Loucy (cell line): ENCODE results near the gene DROSHA.

ENCODE experiments used
- H2AFZ ChIP-seq: fragments of 200-600 bp; sonication (generic); 2 replicates; pipeline ENCODE4 v1.6.0; 2016; ENCODE audit warnings: antibody characterized with exemption, mild to moderate bottlenecking, low read length, moderate library complexity
- H3F3A ChIP-seq: fragments of 200-600 bp; 2 replicates; pipeline ENCODE4 v1.6.0; 2016; ENCODE audit warnings: antibody characterized with exemption, low read depth, mild to moderate bottlenecking
- H3K27me3 ChIP-seq: fragments of 200-600 bp; sonication (generic); 2 replicates; pipeline ENCODE4 v1.6.1; 2014; ENCODE audit warnings: low read length, mild to moderate bottlenecking; ENCODE audit not compliant: insufficient read depth, poor library complexity, severe bottlenecking
- H3K36me3 ChIP-seq: fragments of 200-600 bp; sonication (generic); 2 replicates; pipeline ENCODE4 v1.6.1; 2016; ENCODE audit warnings: low read length; ENCODE audit not compliant: insufficient read depth
- H3K4me1 ChIP-seq: fragments of 200-600 bp; sonication (generic); 2 replicates; pipeline ENCODE4 v1.5.1; 2014; ENCODE audit warnings: low read length, mild to moderate bottlenecking; ENCODE audit not compliant: insufficient read depth, poor library complexity, severe bottlenecking
- H3K4me2 ChIP-seq: fragments of 200-600 bp; sonication (generic); 2 replicates; pipeline ENCODE4 v1.6.0; 2014; ENCODE audit warnings: antibody characterized with exemption, low read length, low read depth, mild to moderate bottlenecking; ENCODE audit not compliant: poor library complexity, severe bottlenecking
- H3K4me3 ChIP-seq: fragments of 200-600 bp; sonication (generic); 2 replicates; pipeline ENCODE4 v1.5.1; 2014; ENCODE audit warnings: low read length, mild to moderate bottlenecking, mixed read lengths; ENCODE audit not compliant: poor library complexity, severe bottlenecking
- H3K79me2 ChIP-seq: fragments of 200-600 bp; sonication (generic); 2 replicates; pipeline ENCODE4 v1.6.1; 2014; ENCODE audit warnings: low read length; ENCODE audit not compliant: insufficient read depth
- H3K9ac ChIP-seq: fragments of 200-600 bp; sonication (generic); 2 replicates; pipeline ENCODE4 v1.6.0; 2014; ENCODE audit warnings: mild to moderate bottlenecking, low read depth, low read length, moderate library complexity; ENCODE audit not compliant: poor library complexity, severe bottlenecking
- H3K9me2 ChIP-seq: fragments of 200-600 bp; sonication (generic); replicated peaks from 2 replicates; pipeline ENCODE4 v1.6.1; 2016; ENCODE audit warnings: low read depth, low read length, mixed read lengths
- H3K9me3 ChIP-seq: fragments of 200-600 bp; sonication (generic); 2 replicates; pipeline ENCODE4 v1.6.1; 2014; ENCODE audit warnings: mild to moderate bottlenecking, antibody characterized with exemption, low read length, low read depth; ENCODE audit not compliant: insufficient read depth
- H4K20me1 ChIP-seq: fragments of 200-600 bp; sonication (generic); 2 replicates; pipeline ENCODE4 v1.6.0; 2014; ENCODE audit warnings: antibody characterized with exemption, low read length, mild to moderate bottlenecking; ENCODE audit not compliant: insufficient read depth, poor library complexity, severe bottlenecking
- CTCF ChIP-seq: fragments of 200-600 bp; sonication (generic); conservative IDR thresholded peaks from 2 replicates; pipeline ENCODE4 v1.5.1; 2014; ENCODE audit warnings: mild to moderate bottlenecking, antibody characterized with exemption, low read length
- EZH2phosphoT487 ChIP-seq: fragments of 200-600 bp; IDR thresholded peaks from 2 replicates; pipeline ENCODE4 v1.6.1; 2018; ENCODE audit warnings: antibody characterized with exemption, mild to moderate bottlenecking, moderate library complexity, borderline replicate concordance

Gene DROSHA, protein sequence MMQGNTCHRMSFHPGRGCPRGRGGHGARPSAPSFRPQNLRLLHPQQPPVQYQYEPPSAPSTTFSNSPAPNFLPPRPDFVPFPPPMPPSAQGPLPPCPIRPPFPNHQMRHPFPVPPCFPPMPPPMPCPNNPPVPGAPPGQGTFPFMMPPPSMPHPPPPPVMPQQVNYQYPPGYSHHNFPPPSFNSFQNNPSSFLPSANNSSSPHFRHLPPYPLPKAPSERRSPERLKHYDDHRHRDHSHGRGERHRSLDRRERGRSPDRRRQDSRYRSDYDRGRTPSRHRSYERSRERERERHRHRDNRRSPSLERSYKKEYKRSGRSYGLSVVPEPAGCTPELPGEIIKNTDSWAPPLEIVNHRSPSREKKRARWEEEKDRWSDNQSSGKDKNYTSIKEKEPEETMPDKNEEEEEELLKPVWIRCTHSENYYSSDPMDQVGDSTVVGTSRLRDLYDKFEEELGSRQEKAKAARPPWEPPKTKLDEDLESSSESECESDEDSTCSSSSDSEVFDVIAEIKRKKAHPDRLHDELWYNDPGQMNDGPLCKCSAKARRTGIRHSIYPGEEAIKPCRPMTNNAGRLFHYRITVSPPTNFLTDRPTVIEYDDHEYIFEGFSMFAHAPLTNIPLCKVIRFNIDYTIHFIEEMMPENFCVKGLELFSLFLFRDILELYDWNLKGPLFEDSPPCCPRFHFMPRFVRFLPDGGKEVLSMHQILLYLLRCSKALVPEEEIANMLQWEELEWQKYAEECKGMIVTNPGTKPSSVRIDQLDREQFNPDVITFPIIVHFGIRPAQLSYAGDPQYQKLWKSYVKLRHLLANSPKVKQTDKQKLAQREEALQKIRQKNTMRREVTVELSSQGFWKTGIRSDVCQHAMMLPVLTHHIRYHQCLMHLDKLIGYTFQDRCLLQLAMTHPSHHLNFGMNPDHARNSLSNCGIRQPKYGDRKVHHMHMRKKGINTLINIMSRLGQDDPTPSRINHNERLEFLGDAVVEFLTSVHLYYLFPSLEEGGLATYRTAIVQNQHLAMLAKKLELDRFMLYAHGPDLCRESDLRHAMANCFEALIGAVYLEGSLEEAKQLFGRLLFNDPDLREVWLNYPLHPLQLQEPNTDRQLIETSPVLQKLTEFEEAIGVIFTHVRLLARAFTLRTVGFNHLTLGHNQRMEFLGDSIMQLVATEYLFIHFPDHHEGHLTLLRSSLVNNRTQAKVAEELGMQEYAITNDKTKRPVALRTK (N-terminal part only)

DNA sequence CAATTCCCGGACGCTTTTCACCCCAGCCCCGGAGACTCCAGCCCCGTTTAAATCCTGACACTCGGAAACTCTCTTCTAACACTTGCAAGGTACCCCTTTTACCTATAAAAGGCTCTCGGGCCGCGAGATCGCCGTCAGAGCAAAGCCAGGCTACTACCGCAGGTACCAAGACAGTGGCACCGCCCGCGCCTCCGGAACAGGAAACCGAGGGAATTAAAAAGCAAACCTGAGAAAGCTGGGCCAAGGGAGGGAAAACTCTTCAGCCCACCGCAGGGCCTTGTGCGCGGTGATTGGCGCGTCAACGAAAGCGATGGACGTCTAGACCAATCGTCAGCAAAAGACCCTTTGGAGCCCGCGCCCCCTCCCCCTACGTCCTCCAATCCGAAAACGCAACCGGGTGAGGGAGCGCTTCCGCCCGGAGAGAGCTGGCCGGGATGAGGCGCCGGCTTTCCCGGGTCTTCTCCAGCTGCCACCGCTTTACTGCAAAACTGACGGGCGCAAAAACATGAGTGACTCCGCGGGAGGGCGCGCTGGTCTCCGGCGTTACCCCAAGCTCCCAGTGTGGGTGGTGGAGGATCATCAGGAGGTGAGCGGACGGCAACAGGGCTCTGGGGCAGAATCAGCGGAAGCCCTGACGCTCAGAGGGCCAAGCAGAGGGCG lies at the start of gene DROSHA, which contains the start of gene C5orf22:
DROSHA (minus strand) TSS at position 206 of the 660 bp plus-strand sequence. CDS start 3,034 bp downstream, outside the sequence.
C5orf22 (plus strand) TSS at position 414 of the 660 bp plus-strand sequence; CDS start at position 506, 92 bp downstream.
- Histone ChIP-seq H3K9me2 (no peaks in the 10 kb centered on the region), H4K20me1 (peaks cover 18% of the 10 kb centered on the region), H3K4me3 (peak within 1 kb of the TSS; percentile 99), H3F3A (no peaks in the 10 kb centered on the region), H3K79me2 (peaks cover 64% of the 10 kb centered on the region), H3K4me2 (peak within 1 kb of the TSS; percentile 82), H3K4me1 (peaks cover 35% of the 10 kb centered on the region), H3K27me3 (peaks cover 3% of the 10 kb centered on the region), H3K9ac (peak within 1 kb of the TSS; percentile 81), H3K9me3 (no peaks in the 10 kb centered on the region), H2AFZ (peak within 1 kb of the TSS; percentile 92), H3K36me3 (peaks cover 23% of the 10 kb centered on the region; the same call in 1 of the 2 replicates)
- TF ChIP-seq EZH2phosphoT487 (no peak), CTCF (peak; percentile 26; the same call in 1 of the 2 replicates)

GRCh38 chr5:31579558-31579957 lies 47.7 kb upstream of the DROSHA start:
- TF ChIP-seq EZH2phosphoT487 = no peak
- TF ChIP-seq CTCF = no peak
- no peaks in the 10 kb centered on the region for H3K27me3 ChIP-seq
- no peaks in the 10 kb centered on the region for H4K20me1 ChIP-seq

DNA sequence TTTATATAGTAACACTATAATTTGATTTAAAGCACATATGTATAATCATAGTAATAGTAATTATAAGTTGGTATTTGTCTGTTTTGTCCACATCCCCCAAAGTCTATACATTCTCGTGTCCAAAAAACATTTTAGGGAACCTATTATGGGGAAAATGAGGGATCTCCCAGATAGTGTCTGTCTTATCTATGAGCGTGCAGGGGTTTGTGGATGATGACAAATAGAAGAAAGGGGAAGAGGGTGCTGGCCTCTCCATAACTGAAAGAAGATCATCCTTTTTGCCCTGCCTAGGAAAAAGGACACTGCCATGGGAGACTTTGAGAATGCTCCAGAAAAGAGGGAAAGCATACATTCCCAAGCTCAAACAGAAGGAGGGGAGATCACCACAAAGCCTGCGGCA lies 45.5 kb upstream of the DROSHA start:
- Histone ChIP-seq H3K4me2 (no peak overlapping the region), H3K9ac (no peak overlapping the region), H3K36me3 (no peaks in the 10 kb centered on the region), H2AFZ (no peak overlapping the region), H3K9me2 (no peaks in the 10 kb centered on the region), H3F3A (no peaks in the 10 kb centered on the region), H3K79me2 (no peaks in the 10 kb centered on the region), H4K20me1 (no peaks in the 10 kb centered on the region), H3K4me1 (no peaks in the 10 kb centered on the region), H3K9me3 (no peaks in the 10 kb centered on the region), H3K27me3 (no peaks in the 10 kb centered on the region), H3K4me3 (no peak overlapping the region)
- no peak for TF ChIP-seq CTCF
- no peak for TF ChIP-seq EZH2phosphoT487

More at GRCh38 chr5:31579558-31579957, 47.7 kb upstream of the DROSHA start:
- Histone ChIP-seq H3K9me3 (no peaks in the 10 kb centered on the region), H3K36me3 (no peaks in the 10 kb centered on the region), H3K9ac (no peak overlapping the region), H3K4me3 (no peak overlapping the region), H2AFZ (no peak overlapping the region), H3K79me2 (no peaks in the 10 kb centered on the region), H3F3A (no peaks in the 10 kb centered on the region), H3K4me1 (no peaks in the 10 kb centered on the region), H3K9me2 (no peaks in the 10 kb centered on the region), H3K4me2 (no peak overlapping the region)
